Measurements from ENCODE around the gene IL17RB.

The IL17RB gene

GRCh38 chr3:53883008-53883407 is 36.6 kb downstream of the IL17RB start:
- Histone ChIP-seq H3K27me3 (ENCODE audit: low read length) (no peaks in the 10 kb centered on the region), H3K27ac (ENCODE audit: low read depth, low read length) (no peak overlapping the region), H3F3A (ENCODE audit: insufficient read depth) (peaks cover 14% of the 10 kb centered on the region), H3K9me2 (replicated peaks; ENCODE audit: insufficient read depth, low read length) (no peaks in the 10 kb centered on the region), H3K9me3 (ENCODE audit: insufficient read depth, low read length) (no peaks in the 10 kb centered on the region), H2AFZ (ENCODE audit: low read depth, low read length, severe bottlenecking) (no peak overlapping the region), H3K4me2 (ENCODE audit: low read depth, low read length, poor library complexity, severe bottlenecking) (no peak overlapping the region), H3K79me2 (ENCODE audit: insufficient read depth, low read length) (peaks cover 21% of the 10 kb centered on the region), H3K36me3 (ENCODE audit: low read length) (peaks cover 36% of the 10 kb centered on the region; the same call in 1 of the 2 replicates), H4K20me1 (ENCODE audit: low read depth, low read length) (no peaks in the 10 kb centered on the region), H3K4me3 (ENCODE audit: insufficient read depth, low read length, poor library complexity, severe bottlenecking) (no peak overlapping the region), H3K9ac (ENCODE audit: low read length) (no peak overlapping the region)
- no peak for TF ChIP-seq CTCF (IDR thresholded peaks at IDR 0.05; ENCODE audit: insufficient read depth, low read length, poor library complexity, severe bottlenecking)
- no peak for TF ChIP-seq EZH2phosphoT487 (conservative IDR thresholded peaks at IDR 0.05; ENCODE audit: low read length)

GRCh38 chr3:53884623-53885022 is 38.3 kb downstream of the IL17RB start:
- Histone ChIP-seq H3K4me3 (ENCODE audit: insufficient read depth, low read length, poor library complexity, severe bottlenecking) (no peak overlapping the region), H3K9ac (ENCODE audit: low read length) (no peak overlapping the region), H3K4me2 (ENCODE audit: low read depth, low read length, poor library complexity, severe bottlenecking) (no peak overlapping the region), H3K36me3 (ENCODE audit: low read length) (peaks cover 20% of the 10 kb centered on the region; the same call in 1 of the 2 replicates), H3K27me3 (ENCODE audit: low read length) (no peaks in the 10 kb centered on the region), H3F3A (ENCODE audit: insufficient read depth) (peaks cover 14% of the 10 kb centered on the region), H2AFZ (ENCODE audit: low read depth, low read length, severe bottlenecking) (no peak overlapping the region), H4K20me1 (ENCODE audit: low read depth, low read length) (no peaks in the 10 kb centered on the region), H3K9me2 (replicated peaks; ENCODE audit: insufficient read depth, low read length) (no peaks in the 10 kb centered on the region), H3K79me2 (ENCODE audit: insufficient read depth, low read length) (peaks cover 38% of the 10 kb centered on the region), H3K27ac (ENCODE audit: low read depth, low read length) (no peak overlapping the region), H3K9me3 (ENCODE audit: insufficient read depth, low read length) (no peaks in the 10 kb centered on the region)
- no peak for TF ChIP-seq CTCF (IDR thresholded peaks at IDR 0.05; ENCODE audit: insufficient read depth, low read length, poor library complexity, severe bottlenecking)
- TF ChIP-seq EZH2phosphoT487 (conservative IDR thresholded peaks at IDR 0.05; ENCODE audit: low read length) = no peak

GRCh38 chr3:53885239-53885638 is 38.9 kb downstream of the IL17RB start:
- no peaks in the 10 kb centered on the region for H4K20me1 ChIP-seq (ENCODE audit: low read depth, low read length)
- H3K9me2 ChIP-seq (replicated peaks; ENCODE audit: insufficient read depth, low read length) = no peaks in the 10 kb centered on the region
- H3K4me3 ChIP-seq (ENCODE audit: insufficient read depth, low read length, poor library complexity, severe bottlenecking) = no peak overlapping the region
- H3K36me3 ChIP-seq (ENCODE audit: low read length) = 0 out of 2 replicates have a peak, but pooled peaks cover 15% of the 10 kb centered on the region
- no peaks in the 10 kb centered on the region for H3K27me3 ChIP-seq (ENCODE audit: low read length)
- no peak overlapping the region for H3K4me2 ChIP-seq (ENCODE audit: low read depth, low read length, poor library complexity, severe bottlenecking)
- no peaks in the 10 kb centered on the region for H3K9me3 ChIP-seq (ENCODE audit: insufficient read depth, low read length)
- H2AFZ ChIP-seq (ENCODE audit: low read depth, low read length, severe bottlenecking) = no peak overlapping the region
- H3K79me2 ChIP-seq (ENCODE audit: insufficient read depth, low read length) = peaks cover 44% of the 10 kb centered on the region
- no peak overlapping the region for H3K27ac ChIP-seq (ENCODE audit: low read depth, low read length)
- H3K9ac ChIP-seq (ENCODE audit: low read length) = no peak overlapping the region
- peaks cover 14% of the 10 kb centered on the region for H3F3A ChIP-seq (ENCODE audit: insufficient read depth)
- TF ChIP-seq CTCF (IDR thresholded peaks at IDR 0.05; ENCODE audit: insufficient read depth, low read length, poor library complexity, severe bottlenecking) (no peak), EZH2phosphoT487 (conservative IDR thresholded peaks at IDR 0.05; ENCODE audit: low read length) (no peak)
